ENCODE results near the gene MAST4. TPM values are rescaled to one million over a fixed set of nuclear protein-coding genes. Genes with fewer than 3 reads are reported as not detected.

The MAST4 gene
- total RNA-seq, 4 donors from 2014 or later: 55.3 to 148 (median 110) TPM

DNA sequence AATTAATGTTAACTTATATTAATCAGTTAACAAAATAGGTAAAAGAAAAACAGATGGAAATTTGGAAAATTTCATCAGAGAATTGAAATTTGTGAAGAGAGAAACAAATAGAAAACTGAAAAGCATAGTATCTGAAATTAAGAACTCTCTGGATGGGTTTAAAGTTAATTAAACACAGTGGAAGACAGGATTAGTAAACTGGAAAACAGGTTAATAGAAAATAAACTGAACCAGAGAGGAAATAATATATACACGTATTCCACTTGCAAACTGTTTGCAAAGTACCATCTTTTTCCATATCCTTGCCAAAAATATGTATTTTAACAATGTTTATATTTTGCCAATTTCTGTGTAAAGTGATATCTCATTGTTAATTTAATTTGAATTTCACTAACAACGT lies 342.9 kb downstream of the MAST4 start:
- no peak overlapping the region for H3K27ac ChIP-seq
- H3K4me1 ChIP-seq: no peaks in the 10 kb centered on the region
- TF ChIP-seq, protein P1, sequence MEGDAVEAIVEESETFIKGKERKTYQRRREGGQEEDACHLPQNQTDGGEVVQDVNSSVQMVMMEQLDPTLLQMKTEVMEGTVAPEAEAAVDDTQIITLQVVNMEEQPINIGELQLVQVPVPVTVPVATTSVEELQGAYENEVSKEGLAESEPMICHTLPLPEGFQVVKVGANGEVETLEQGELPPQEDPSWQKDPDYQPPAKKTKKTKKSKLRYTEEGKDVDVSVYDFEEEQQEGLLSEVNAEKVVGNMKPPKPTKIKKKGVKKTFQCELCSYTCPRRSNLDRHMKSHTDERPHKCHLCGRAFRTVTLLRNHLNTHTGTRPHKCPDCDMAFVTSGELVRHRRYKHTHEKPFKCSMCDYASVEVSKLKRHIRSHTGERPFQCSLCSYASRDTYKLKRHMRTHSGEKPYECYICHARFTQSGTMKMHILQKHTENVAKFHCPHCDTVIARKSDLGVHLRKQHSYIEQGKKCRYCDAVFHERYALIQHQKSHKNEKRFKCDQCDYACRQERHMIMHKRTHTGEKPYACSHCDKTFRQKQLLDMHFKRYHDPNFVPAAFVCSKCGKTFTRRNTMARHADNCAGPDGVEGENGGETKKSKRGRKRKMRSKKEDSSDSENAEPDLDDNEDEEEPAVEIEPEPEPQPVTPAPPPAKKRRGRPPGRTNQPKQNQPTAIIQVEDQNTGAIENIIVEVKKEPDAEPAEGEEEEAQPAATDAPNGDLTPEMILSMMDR (IDR thresholded peaks at IDR 0.05): no peak
- TF ChIP-seq POLR2A (IDR thresholded peaks at IDR 0.05): no peak
- no peaks in the 10 kb centered on the region for H3K36me3 ChIP-seq
- H3K27me3 ChIP-seq: no peaks in the 10 kb centered on the region
- 86 to 94% methylated on average over 2 of the region's 2 CpGs for WGBS, 2 donors
- H3K9me3 ChIP-seq: peaks cover 0 to 7% (median 0%) of the 10 kb centered on the region in 3 donors
- H3K4me3 ChIP-seq: no peak overlapping the region
- DNase-seq: no peak
- intact Hi-C loops (cut with DNase I): no loop called here

- Histone ChIP-seq H3K9me3 (no peaks in the 10 kb centered on the region), H3K27ac (no peak overlapping the region), H3K4me3 (no peak overlapping the region), H3K4me1 (peaks cover 0 to 3% (median 0%) of the 10 kb centered on the region in 3 donors), H3K36me3 (no peaks in the 10 kb centered on the region), H3K27me3 (no peaks in the 10 kb centered on the region)
- no peak for DNase-seq
- TF ChIP-seq, protein P1 (IDR thresholded peaks at IDR 0.05): no peak
- TF ChIP-seq POLR2A (IDR thresholded peaks at IDR 0.05): no peak
- intact Hi-C loops (cut with DNase I): no loop called here
- 49 to 54% methylated on average over 6 to 7 of the region's 7 CpGs for WGBS, 2 donors
Measured at GRCh38 chr5:66945389-66946349, 349.5 kb downstream of the MAST4 start.

DNA sequence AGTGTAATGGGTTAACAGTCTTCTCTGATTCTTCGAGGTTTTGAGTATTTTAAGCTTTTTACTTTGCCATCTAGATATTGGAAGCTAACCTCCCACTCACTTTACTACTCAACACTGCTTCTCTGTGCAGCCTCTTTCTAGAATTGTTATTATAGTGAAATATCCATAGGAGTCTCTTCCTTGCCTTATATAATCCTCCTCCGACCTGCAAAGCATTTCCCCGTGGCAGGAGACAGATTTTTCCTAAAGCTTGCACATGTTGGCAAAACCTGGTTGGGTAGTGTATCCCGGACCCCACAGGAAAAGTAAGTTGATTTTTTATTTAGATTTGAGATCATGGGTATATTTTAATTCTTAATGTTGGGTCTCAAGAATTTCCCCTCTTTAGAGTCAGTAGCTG lies 351.3 kb downstream of the MAST4 start:
- Histone ChIP-seq H3K4me1 (peaks cover 0 to 3% (median 0%) of the 10 kb centered on the region in 3 donors), H3K9me3 (no peaks in the 10 kb centered on the region), H3K27me3 (no peaks in the 10 kb centered on the region), H3K4me3 (no peak overlapping the region), H3K27ac (no peak overlapping the region), H3K36me3 (no peaks in the 10 kb centered on the region)
- intact Hi-C loops (cut with DNase I): no loop called here
- no peak for TF ChIP-seq POLR2A (IDR thresholded peaks at IDR 0.05)
- TF ChIP-seq, protein P1 (IDR thresholded peaks at IDR 0.05): no peak
- 82 to 84% methylated on average over 4 of the region's 4 CpGs for WGBS, 2 donors
- no peak for DNase-seq

DNA sequence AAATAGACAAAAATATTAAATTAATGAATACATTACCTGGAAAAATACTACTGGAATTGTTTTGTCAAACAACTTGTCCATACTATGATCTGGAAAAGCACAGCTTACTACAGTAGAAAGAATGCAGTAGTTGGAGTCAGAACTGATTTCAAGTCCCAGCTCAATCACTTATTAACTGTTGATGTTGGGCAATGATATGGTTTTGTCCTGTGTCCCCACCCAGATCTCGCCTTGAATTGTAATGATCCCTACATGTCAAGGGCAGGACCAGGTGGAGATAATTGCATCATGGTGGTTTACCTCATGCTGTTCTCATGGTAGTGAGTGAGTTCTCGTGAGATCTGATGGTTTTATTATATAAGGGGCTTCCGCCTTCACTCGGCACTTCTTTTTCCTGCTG lies 352.9 kb downstream of the MAST4 start:
- Histone ChIP-seq H3K4me3 (no peak overlapping the region), H3K27me3 (no peaks in the 10 kb centered on the region), H3K36me3 (no peaks in the 10 kb centered on the region), H3K4me1 (peaks cover 0 to 3% (median 0%) of the 10 kb centered on the region in 3 donors), H3K27ac (no peak overlapping the region), H3K9me3 (no peaks in the 10 kb centered on the region)
- no peak for DNase-seq
- intact Hi-C loops (cut with DNase I): no loop called here
- 86 to 93% methylated on average over 4 of the region's 4 CpGs for WGBS, 2 donors
- no peak for TF ChIP-seq POLR2A (IDR thresholded peaks at IDR 0.05)
- TF ChIP-seq, protein P1 (IDR thresholded peaks at IDR 0.05): no peak

GRCh38 chr5:66952153-66952552 lies 356.0 kb downstream of the MAST4 start:
- no peak for DNase-seq
- Histone ChIP-seq H3K27ac (no peak overlapping the region), H3K36me3 (no peaks in the 10 kb centered on the region), H3K9me3 (no peaks in the 10 kb centered on the region), H3K4me1 (peaks cover 0 to 3% (median 0%) of the 10 kb centered on the region in 3 donors), H3K27me3 (no peaks in the 10 kb centered on the region), H3K4me3 (no peak overlapping the region)
- intact Hi-C loops (cut with DNase I): no loop called here
- TF ChIP-seq POLR2A (IDR thresholded peaks at IDR 0.05): no peak
- TF ChIP-seq, protein P1 (IDR thresholded peaks at IDR 0.05): no peak
- 82 to 95% methylated on average over 1 of the region's 1 CpG for WGBS, 2 donors

All from esophagus squamous epithelium (tissue), 5 donors.